ENCODE data around the gene SULF2.

SULF2 gene

DNA sequence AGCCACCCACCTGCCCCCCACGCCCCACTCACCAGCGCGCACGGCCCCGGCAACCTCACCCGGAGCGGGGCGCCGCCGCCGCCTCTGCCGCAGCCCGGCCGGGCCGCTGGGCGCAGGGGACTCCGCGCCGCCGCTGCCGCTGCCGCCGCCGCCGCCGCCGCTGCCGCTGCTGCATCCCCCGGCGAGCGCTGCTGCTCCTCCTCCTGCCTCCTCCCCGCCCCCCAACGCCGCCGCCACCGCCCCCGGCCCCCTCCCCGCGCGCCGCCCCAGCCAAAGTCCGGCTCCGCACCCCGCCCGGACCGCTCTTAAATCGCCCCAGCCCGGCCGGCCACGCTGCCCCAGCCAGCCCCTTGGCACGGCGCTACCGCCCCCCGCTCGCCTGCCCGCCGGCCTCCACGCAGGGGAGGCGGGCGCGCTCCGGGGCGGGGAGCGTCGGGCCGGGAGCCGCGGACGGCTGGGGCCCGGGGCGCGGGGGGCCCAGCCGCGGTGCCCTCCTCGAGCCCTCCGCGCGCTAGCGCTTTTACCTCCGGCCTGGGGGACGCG is at the start of gene SULF2:
TSS of gene SULF2 (minus strand) at position 171 of the 543 bp plus-strand sequence. CDS start 28,118 bp downstream, outside the sequence.
- TF ChIP-seq GATA2 (IDR thresholded peaks at IDR 0.05; ENCODE audit: low read depth, low read length): no peak

DNA sequence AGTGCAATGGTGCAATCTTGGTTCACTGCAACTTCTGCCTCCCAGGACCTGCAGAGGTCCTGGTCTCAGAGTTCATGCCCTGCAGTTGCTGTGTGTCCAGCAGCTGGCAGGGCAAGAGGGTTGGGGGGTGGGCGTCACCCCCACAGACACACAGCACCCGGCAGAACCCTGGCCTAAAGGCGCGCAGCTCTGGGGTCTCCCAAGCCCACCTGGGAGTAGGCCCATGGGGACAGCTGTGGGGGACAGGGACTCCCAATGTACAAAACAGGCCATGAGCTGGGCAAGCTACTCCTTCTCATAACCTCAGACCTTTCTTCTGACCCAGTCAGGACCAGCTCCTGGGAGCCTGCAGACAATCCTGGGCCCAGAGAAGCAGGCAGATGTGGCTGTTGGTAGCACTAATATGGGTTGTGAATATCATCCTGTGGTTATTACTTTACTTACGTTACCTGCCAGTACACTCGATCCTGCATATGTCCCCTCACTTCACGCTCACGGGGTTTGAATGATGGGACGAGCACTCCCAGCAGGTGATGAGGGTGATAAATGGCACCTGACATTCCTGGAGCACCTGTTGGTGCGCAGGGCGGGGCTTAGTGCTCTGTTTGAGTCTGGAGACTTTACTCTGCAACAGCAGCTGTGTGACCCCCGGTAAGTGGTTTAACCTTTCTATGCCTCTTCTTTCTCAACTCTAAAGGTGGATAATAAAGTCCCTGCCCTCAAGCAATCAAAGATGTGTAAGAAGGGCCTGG is 39.9 kb upstream of the SULF2 start:
- TF ChIP-seq GATA2 (IDR thresholded peaks at IDR 0.05; ENCODE audit: low read depth, low read length): no peak
- no peak for TF ChIP-seq GATA3 (IDR thresholded peaks at IDR 0.05; ENCODE audit: low read depth, low read length)

DNA sequence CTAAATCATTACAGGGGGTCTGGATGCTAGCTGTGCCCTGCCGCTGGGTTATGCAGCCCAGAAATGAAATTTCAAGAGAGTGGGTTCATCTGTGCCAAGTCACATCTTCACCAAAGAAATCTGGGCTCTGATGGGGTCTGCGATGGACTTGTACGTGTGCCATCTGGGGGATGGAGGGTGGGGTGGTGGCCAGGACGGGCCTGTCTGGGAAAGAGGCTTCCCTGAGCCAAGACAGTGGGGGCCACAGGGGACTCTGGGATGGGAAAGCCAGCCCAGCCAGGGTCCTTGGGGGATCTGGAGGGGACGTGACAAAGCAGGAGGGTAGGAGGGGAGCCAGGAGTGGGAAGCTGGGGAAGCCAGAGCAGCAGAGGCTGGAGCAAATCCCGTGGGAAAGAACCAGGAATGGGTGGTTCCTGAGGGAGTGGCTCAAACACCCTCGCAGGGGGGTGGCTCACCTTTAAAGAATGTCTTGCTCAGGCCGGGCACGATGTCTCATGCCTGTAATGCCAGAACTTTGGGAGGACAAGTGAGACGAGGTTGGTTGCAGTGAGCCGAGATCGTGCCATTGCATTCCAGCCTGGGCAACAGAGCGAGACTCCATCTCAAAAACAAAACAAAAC is 36.3 kb upstream of the SULF2 start:
- TF ChIP-seq GATA3 (IDR thresholded peaks at IDR 0.05; ENCODE audit: low read depth, low read length) (no peak), GATA2 (IDR thresholded peaks at IDR 0.05; ENCODE audit: low read depth, low read length) (no peak)

DNA sequence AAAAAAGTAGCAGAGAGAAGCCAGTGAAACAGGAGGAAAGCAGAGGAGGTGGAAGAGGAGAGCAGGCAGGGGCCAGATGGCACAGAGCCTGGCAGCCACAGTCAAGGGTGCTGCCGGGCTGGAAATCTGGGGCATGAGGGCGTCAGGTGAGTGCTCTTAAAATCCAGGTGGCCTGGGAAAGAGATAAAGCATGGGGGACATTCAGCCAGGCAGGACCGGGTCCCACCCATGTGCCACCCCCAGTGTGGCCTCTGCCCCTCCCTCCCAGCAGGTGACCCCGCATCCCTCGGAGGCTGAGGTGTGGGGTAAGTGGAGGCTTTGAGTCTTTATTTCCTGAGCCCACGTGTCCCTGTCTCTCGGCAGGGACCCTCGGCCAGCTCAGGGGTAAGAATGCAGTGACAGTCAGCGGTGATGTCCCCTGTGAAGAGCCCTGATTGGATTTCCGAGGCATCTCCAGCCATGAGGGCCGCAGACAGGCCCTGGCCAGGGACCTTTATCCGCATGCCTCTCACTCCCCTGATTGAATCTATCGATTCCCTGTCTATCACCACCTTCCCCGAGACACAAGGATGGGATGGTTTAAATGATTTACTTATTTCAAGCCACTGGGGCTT is 33.8 kb upstream of the SULF2 start:
- TF ChIP-seq GATA2 (IDR thresholded peaks at IDR 0.05; ENCODE audit: low read depth, low read length): no peak
- TF ChIP-seq GATA3 (IDR thresholded peaks at IDR 0.05; ENCODE audit: low read depth, low read length): no peak

DNA sequence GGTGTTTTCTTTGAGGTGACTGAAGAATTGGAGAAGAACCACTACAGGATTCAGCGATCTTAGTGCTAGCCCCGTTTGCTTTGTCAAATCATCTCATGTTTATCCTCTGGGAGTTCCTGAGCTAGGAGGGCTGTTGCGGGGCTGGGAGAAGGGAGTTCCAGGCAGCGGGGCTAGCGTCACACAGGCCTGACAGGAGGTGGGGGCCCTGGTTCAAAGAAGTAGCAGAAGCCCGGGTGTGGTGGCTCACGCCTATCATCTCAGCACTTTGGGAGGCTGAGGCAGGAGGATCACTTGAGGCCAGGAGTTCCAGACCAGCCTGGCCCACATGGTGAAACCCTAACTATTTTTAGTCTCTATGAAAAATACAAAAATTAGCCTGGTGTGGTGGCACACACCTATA is 33.2 kb upstream of the SULF2 start:
- TF ChIP-seq GATA2 (IDR thresholded peaks at IDR 0.05; ENCODE audit: low read depth, low read length) (no peak), GATA3 (IDR thresholded peaks at IDR 0.05; ENCODE audit: low read depth, low read length) (no peak)

DNA sequence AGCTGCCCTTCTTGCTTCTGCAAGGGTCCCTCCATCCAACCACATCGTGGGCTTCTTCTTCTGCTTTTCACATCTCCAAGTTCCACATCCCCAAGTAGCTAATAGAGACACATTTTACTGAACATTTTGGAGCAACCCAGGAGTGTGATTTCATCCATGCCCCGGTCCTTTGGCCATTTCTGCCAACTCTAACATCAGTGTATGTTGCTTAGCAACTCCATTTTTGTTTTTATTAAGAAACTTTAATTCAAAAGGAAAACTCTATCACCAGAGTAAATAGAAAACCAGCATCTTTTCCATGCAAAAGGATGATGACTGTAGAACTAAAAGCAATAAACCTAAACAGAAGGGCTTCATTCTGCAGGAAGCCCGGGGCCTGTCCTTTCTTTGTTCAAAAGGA is 32.7 kb upstream of the SULF2 start:
- TF ChIP-seq GATA3 (IDR thresholded peaks at IDR 0.05; ENCODE audit: low read depth, low read length) (no peak), GATA2 (IDR thresholded peaks at IDR 0.05; ENCODE audit: low read depth, low read length) (no peak)

DNA sequence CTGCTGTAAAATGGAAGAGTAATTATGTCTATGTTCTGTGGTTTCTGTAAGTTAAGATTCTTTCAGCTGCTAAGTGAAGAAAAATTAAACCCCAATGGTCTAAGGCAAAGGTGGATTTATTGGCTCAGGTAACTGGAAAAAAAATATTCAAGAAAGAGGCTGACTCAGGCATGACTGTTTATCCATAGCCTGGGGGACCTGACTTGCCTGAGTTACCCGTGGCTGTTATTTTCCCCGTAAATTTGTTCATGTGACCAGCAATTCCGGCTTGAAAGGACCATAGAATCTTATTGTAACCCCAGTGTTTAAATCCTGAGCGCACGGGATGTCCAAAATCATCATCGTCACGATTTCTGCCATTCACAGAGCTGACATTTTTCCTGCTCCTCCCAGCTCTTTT is 32.3 kb upstream of the SULF2 start:
- no peak for TF ChIP-seq GATA2 (IDR thresholded peaks at IDR 0.05; ENCODE audit: low read depth, low read length)
- no peak for TF ChIP-seq GATA3 (IDR thresholded peaks at IDR 0.05; ENCODE audit: low read depth, low read length)

DNA sequence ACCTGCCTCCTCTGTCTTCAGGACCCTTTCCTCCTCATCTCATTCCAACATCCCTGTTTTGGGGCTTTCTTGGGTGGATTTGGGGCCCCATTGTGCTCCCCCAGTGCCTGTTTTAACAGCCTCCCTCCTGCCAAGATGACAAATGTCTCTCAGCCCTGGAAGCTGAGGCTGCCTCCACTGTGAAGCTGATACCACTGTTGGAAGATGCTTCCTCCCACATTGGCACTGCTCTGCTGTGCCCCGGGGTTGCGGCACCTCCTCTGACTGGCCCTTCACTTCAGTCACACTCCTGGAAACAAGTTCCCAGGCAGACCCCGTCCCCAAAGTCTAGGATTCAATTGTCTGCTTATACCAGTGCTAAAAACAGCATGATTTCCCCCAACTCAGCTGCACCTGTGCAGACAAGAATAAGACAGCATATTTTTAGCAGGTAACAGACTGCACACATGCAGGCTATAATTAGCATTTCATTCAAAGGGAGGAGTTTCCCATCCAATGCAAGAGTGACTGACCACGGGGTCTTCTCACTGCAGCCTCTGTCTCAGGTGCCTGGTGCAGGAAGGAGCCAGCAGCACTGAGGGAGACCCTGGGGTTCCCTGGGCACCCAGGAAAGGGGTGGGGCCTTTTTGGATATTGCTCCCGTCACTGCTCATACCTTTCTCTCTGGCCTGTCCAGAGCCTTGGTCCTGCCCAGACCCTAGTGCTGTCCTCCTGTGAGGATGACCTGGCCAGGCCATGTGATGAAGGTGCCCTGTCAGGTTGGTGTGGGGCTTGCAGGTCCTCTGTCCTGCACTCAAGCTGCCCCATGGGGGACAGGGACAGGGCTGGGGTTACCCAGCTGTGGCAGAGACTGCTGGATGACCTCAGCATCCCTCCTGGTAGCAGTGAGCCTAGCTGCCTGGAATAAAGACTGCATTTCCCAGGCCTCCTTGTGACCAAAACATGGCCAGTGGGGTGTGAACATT is 31.5 kb upstream of the SULF2 start:
- TF ChIP-seq GATA2 (IDR thresholded peaks at IDR 0.05; ENCODE audit: low read depth, low read length): no peak
- TF ChIP-seq GATA3 (IDR thresholded peaks at IDR 0.05; ENCODE audit: low read depth, low read length): no peak

DNA sequence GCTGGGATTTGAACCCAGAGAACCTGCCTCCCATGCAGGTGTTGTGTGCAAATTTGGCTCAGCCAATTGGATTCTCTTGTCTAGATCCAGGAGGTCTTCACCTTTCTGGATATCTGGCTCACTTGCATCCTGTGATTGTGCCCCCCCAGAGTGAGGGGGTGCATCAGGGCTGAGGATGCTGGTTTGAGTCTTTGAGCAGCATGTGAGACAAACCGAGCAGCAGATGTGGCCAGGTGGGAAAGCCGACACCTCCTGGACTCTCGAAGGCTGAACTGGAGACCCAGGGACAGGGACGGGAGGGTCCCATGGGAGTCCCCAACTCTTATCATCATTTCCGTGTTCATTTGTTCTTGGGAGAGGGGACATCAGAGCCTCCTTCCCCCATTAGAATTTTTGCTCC is 30.6 kb upstream of the SULF2 start:
- no peak for TF ChIP-seq GATA3 (IDR thresholded peaks at IDR 0.05; ENCODE audit: low read depth, low read length)
- no peak for TF ChIP-seq GATA2 (IDR thresholded peaks at IDR 0.05; ENCODE audit: low read depth, low read length)

DNA sequence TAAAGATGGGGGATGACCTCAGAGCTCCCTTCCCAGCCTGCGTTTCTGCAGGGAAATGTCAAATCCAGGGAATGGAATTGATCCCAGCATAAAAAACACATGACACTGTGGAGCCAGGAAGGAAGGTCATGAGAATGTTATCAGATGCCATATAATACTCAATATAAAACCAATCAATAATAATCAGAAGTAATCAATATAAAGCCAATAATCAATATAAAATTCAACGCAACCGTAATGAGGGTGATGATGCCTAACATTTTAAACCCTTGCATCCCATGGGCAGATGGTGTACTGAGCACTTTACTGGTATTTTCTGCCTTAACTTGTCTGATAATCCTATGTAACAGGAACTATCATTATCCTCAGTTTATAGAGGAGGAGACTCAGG is 30.1 kb upstream of the SULF2 start:
- TF ChIP-seq GATA3 (IDR thresholded peaks at IDR 0.05; ENCODE audit: low read depth, low read length) (no peak), GATA2 (IDR thresholded peaks at IDR 0.05; ENCODE audit: low read depth, low read length) (no peak)

DNA sequence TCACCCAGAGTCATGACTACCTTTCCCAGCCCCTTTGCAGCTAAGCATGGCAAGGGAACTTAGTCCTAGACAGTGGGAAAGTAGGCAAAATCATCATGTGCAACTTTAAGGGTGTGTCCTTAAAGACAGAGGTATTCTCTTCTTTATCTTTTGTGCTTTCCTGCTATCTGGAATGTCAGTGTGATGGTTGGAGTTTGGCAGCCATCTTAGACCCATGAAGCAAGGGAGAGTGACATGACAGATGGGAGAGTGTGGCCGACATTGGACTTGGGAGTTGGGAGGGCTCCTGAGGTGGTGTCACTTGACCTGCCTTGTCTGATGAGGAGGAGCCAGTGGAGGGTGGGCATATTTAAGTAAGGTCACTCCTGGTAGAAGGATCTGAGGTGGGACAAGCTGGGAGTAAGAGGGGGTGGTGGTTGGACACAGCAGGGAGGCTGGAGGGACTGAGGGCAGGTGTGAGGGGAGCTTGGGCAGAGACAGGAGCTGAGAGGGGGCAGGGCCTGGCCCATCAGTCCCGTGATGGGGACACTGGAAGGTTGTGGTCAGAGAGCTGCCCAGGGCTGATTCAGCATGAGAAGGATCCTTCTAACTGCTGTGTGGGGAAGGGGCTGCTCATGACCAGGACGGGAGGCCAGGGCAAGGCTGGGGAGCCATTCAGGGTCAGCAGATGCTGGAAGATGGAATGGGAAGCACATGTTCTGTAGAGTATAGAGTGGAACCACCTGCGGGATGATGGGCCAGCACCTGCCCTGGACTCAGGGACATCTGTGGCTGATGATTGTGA is 29.5 kb upstream of the SULF2 start:
- TF ChIP-seq GATA3 (IDR thresholded peaks at IDR 0.05; ENCODE audit: low read depth, low read length) (no peak), GATA2 (IDR thresholded peaks at IDR 0.05; ENCODE audit: low read depth, low read length) (no peak)

DNA sequence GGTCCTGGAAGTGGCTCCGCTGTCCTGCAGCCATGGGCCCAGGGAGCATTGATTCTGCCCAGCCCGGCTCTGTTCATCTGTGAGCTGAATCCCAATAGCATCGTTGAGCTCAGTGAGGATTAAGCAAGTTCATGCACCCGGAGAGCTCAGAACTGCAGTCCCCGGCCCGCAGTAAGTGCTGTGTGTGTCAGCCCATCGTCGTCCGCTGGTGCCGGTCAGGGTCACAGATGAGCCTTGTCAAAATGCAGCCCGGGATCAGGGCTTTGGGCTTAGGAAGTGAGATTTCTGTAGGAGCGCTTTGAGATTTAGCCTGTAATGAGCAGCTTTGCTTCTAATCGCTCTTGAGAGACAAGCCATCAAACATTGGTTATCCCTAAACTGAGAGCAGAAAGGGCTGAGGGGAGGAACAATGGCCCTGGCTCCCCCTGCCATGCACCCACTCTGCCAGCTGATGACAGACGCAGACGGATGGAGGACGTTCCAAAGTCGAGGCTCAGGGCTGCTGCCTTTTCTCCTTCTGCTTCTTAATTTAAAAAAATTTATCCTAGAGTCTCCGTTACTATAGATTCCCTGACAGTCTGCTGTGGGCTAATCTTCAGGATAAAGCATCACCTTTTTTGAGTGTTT is 25.6 kb upstream of the SULF2 start:
- TF ChIP-seq GATA2 (IDR thresholded peaks at IDR 0.05; ENCODE audit: low read depth, low read length): no peak
- TF ChIP-seq GATA3 (IDR thresholded peaks at IDR 0.05; ENCODE audit: low read depth, low read length): no peak

Measured in SH-SY5Y (cell line).